ENCODE measurements around the gene IL20RA. TPM values are rescaled to one million over a fixed set of nuclear protein-coding genes. Genes with fewer than 3 reads are reported as not detected.
"Not testable (repeated sequence)": the region's sequence is repeated elsewhere in the genome, so short reads cannot be mapped to it uniquely, and the experiment has no call there.

IL20RA gene
- total and polyA plus RNA-seq, 9 donors: 16.0 to 38.7 (median 23.5) TPM

DNA sequence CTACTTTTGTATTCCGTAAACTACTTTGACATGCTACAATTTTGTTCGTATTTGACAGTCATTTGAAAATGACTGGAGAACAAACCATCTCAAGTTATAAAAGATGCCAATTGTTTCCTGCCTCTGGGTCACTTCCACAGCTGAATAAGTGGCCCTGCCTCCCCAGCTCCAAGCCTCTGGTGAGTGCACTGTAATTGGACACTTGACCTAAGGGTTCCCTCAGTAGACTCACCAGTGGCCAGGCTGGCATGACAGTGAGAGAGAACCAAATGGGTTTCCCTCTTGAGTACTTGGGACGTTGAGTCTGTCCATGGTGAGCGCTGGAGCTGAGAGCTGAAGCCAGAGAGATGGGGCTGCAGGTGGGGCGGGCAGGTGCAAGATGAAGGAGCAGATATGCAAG, 65.6 kb downstream of the IL20RA start:
- H3K4me1 ChIP-seq (ENCODE audit: control insufficient read depth, insufficient read depth, low read length): no peaks in the 10 kb centered on the region
- H3K27ac ChIP-seq (ENCODE audit: low read length): no peak overlapping the region
- H3K9me3 ChIP-seq (replicated peaks; ENCODE audit: control insufficient read depth, low read depth, low read length): no peaks in the 10 kb centered on the region
- peaks cover 2% of the 10 kb centered on the region for H3K27me3 ChIP-seq (ENCODE audit: control insufficient read depth, insufficient read depth, low read length)
- H3K36me3 ChIP-seq (ENCODE audit: control insufficient read depth, insufficient read depth, low read length): no peaks in the 10 kb centered on the region
- no peak for DNase-seq
- 81% methylated on average over 4 of the region's 5 CpGs for WGBS (ENCODE audit: insufficient coverage)
- no peak overlapping the region for H3K4me3 ChIP-seq (ENCODE audit: low read length)

DNA sequence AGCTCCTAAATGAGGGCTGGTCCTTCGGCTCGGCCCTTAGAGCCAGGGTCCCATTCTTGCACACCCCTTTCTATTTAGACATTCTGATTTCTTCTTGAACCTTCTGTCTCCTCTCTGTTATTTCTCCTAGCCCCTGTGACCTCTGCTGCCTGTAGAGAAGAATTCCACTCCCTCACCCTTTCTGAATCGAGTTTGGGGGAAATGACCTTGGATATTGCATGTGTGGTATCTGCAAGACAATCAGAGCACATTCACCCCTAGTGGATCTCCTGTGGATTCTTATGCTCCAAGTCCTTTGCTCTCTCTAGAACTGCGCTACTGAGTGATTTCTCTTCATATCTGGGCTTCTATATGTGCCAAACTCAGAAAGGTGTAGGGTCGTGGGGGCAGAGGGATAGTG, 67.7 kb downstream of the IL20RA start:
- Histone ChIP-seq H3K4me3 (ENCODE audit: low read length) (no peak overlapping the region), H3K27ac (ENCODE audit: low read length) (no peak overlapping the region), H3K4me1 (ENCODE audit: control insufficient read depth, insufficient read depth, low read length) (no peaks in the 10 kb centered on the region), H3K36me3 (ENCODE audit: control insufficient read depth, insufficient read depth, low read length) (no peaks in the 10 kb centered on the region), H3K27me3 (ENCODE audit: control insufficient read depth, insufficient read depth, low read length) (peaks cover 2% of the 10 kb centered on the region), H3K9me3 (replicated peaks; ENCODE audit: control insufficient read depth, low read depth, low read length) (no peaks in the 10 kb centered on the region)
- no peak for DNase-seq
- 72% methylated on average over 2 of the region's 5 CpGs for whole genome bisulfite sequencing (ENCODE audit: insufficient coverage)

DNA sequence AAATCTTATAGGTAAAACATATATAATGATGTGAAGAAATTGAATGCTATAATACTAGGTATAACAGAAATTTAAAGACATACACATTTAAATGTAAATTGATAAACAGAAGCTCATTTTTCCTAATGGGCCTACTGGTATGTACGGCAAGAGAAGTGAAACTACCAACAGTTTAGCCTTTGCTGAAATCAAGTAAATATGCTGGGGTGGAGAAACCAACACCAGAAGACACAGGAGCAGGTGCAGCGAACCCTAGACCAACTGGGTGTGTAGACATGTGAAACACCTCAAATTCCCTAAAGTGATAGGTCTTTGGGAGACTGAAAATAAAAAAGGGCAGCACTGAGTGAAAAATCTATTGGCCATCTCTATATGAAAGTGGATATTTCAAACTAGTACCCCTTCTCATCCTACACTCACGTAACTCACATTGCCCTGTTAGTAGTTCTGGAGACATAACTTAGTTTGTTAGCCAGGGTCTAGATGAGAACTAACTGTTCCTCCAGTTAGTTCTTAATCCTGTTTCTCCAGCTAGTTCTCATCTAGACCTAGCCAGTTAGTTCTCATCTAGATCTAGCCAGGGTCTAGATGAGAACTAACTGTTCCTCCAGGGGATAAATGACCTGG, 69.6 kb downstream of the IL20RA start:
- H3K27ac ChIP-seq (ENCODE audit: low read length): no peak overlapping the region
- peaks cover 2% of the 10 kb centered on the region for H3K27me3 ChIP-seq (ENCODE audit: control insufficient read depth, insufficient read depth, low read length)
- no peak for DNase-seq
- no peaks in the 10 kb centered on the region for H3K4me1 ChIP-seq (ENCODE audit: control insufficient read depth, insufficient read depth, low read length)
- WGBS (ENCODE audit: insufficient coverage): 70% methylated on average over 2 of the region's 3 CpGs
- no peaks in the 10 kb centered on the region for H3K9me3 ChIP-seq (replicated peaks; ENCODE audit: control insufficient read depth, low read depth, low read length)
- H3K36me3 ChIP-seq (ENCODE audit: control insufficient read depth, insufficient read depth, low read length): no peaks in the 10 kb centered on the region
- no peak overlapping the region for H3K4me3 ChIP-seq (ENCODE audit: low read length)

DNA sequence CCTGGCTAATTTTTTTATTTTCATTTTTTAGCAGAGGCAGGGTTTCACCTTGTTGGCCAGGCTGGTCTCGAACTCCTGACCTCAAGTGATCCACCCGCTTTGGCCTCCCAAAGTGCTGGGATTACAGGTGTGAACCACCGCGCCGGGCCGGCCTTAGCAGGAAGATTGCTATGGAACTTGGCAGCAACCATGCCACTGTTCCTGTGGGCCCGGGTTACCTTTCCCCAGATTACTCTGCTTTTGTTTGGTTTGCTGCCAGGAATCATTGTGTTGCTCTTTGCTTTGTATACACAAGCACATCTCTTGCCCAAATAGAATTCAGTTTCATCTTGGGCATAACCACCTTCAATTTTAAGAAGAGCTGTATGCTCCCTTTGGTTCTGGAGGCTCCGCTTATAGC, 71.0 kb downstream of the IL20RA start:
- 96% methylated on average over 7 of the region's 8 CpGs for WGBS (ENCODE audit: insufficient coverage)
- not testable (repeated sequence) for H3K27me3 ChIP-seq (ENCODE audit: control insufficient read depth, insufficient read depth, low read length); H3K27ac ChIP-seq (ENCODE audit: low read length); H3K4me3 ChIP-seq (ENCODE audit: low read length); H3K9me3 ChIP-seq (replicated peaks; ENCODE audit: control insufficient read depth, low read depth, low read length); H3K4me1 ChIP-seq (ENCODE audit: control insufficient read depth, insufficient read depth, low read length); DNase-seq; H3K36me3 ChIP-seq (ENCODE audit: control insufficient read depth, insufficient read depth, low read length)

DNA sequence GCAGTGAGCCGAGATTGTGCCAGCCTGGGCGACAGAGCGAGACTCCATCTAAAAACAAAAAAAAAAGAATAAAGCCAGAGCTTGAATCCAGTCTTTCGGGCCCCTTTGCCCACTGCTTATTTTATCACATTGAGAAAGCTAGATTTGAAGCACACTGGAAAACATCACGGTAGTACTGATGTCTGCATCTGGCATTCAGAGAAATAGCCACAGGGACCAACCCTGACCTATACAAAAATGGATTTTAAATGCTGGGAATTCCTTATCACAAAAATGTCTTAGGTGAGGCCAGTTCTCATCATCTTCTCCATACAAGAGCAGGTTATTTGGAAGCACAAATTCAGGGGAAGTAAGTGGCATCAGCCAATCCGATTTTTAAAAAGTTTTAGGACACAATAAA, 73.2 kb downstream of the IL20RA start:
- no peaks in the 10 kb centered on the region for H3K36me3 ChIP-seq (ENCODE audit: control insufficient read depth, insufficient read depth, low read length)
- no peaks in the 10 kb centered on the region for H3K27me3 ChIP-seq (ENCODE audit: control insufficient read depth, insufficient read depth, low read length)
- no peak overlapping the region for H3K4me3 ChIP-seq (ENCODE audit: low read length)
- H3K9me3 ChIP-seq (replicated peaks; ENCODE audit: control insufficient read depth, low read depth, low read length): no peaks in the 10 kb centered on the region
- DNase-seq: no peak
- WGBS (ENCODE audit: insufficient coverage): 100% methylated on average over 1 of the region's 6 CpGs
- no peak overlapping the region for H3K27ac ChIP-seq (ENCODE audit: low read length)
- no peaks in the 10 kb centered on the region for H3K4me1 ChIP-seq (ENCODE audit: control insufficient read depth, insufficient read depth, low read length)

DNA sequence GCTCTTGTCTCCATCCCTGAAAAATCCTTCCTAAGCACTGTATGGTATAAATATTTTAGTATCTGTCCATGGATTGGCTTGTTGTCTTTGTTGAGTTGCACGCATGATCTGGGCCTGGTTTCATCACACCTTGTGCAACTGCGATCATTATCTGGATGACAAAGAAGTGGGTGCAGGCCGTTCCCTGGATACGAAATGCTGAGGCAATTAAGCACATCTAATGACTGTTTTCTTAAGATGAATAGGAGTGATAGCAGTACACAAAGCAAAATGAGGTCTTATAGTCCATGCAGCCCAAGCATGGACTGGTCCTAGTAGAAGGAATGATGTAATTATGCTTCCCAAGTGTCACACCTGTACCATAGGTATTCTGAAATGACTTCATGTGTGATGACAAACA, 74.8 kb downstream of the IL20RA start:
- Histone ChIP-seq H3K4me3 (ENCODE audit: low read length) (no peak overlapping the region), H3K27me3 (ENCODE audit: control insufficient read depth, insufficient read depth, low read length) (no peaks in the 10 kb centered on the region), H3K4me1 (ENCODE audit: control insufficient read depth, insufficient read depth, low read length) (no peaks in the 10 kb centered on the region), H3K36me3 (ENCODE audit: control insufficient read depth, insufficient read depth, low read length) (no peaks in the 10 kb centered on the region), H3K9me3 (replicated peaks; ENCODE audit: control insufficient read depth, low read depth, low read length) (no peaks in the 10 kb centered on the region), H3K27ac (ENCODE audit: low read length) (no peak overlapping the region)
- 90% methylated on average over 4 of the region's 4 CpGs for WGBS (ENCODE audit: insufficient coverage)
- DNase-seq: no peak

DNA sequence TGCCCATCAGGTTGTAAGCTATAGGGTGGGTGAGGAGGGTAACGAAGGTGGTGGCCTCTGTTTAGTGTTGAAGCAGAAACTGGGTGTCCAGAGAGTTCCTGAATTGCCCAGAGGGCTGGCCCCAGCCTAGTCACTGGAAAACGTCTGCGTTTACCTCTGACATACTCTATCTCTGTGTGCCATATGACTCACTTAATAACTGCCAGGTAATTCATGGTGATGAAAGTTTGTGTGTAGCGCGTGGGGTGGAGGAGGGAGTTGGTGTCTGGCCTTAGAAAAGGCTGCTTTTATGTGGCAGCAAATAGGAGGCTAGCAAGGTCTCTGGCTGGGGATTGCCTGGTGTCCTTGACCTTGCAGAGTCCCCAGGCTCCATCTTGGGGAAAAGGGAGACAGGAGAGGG, 75.3 kb downstream of the IL20RA start:
- H3K36me3 ChIP-seq (ENCODE audit: control insufficient read depth, insufficient read depth, low read length): no peaks in the 10 kb centered on the region
- H3K4me3 ChIP-seq (ENCODE audit: low read length): no peak overlapping the region
- H3K27ac ChIP-seq (ENCODE audit: low read length): no peak overlapping the region
- no peaks in the 10 kb centered on the region for H3K9me3 ChIP-seq (replicated peaks; ENCODE audit: control insufficient read depth, low read depth, low read length)
- 73% methylated on average over 4 of the region's 5 CpGs for WGBS (ENCODE audit: insufficient coverage)
- no peaks in the 10 kb centered on the region for H3K4me1 ChIP-seq (ENCODE audit: control insufficient read depth, insufficient read depth, low read length)
- no peaks in the 10 kb centered on the region for H3K27me3 ChIP-seq (ENCODE audit: control insufficient read depth, insufficient read depth, low read length)
- no peak for DNase-seq

DNA sequence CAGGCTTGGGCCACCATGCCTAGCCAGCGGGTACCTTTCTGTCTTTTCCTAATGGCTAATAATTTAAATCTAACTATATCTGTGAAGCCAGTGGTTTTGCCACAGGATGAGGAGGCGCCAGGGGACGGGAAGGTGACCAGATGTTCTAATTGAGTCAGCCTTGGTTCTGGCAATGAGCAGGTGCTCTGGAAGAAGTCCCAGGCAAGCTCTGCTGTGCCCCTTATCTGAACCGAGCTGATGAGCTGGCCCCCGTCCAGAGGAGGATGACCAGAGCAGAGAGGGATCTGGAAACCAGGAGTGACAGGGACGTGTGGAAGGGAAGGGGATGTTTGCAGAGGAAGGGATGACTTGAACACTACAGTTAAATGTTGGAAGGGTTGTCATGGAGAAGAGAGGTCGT, 75.9 kb downstream of the IL20RA start:
- peak; percentile 33 for DNase-seq
- no peak overlapping the region for H3K27ac ChIP-seq (ENCODE audit: low read length)

DNA sequence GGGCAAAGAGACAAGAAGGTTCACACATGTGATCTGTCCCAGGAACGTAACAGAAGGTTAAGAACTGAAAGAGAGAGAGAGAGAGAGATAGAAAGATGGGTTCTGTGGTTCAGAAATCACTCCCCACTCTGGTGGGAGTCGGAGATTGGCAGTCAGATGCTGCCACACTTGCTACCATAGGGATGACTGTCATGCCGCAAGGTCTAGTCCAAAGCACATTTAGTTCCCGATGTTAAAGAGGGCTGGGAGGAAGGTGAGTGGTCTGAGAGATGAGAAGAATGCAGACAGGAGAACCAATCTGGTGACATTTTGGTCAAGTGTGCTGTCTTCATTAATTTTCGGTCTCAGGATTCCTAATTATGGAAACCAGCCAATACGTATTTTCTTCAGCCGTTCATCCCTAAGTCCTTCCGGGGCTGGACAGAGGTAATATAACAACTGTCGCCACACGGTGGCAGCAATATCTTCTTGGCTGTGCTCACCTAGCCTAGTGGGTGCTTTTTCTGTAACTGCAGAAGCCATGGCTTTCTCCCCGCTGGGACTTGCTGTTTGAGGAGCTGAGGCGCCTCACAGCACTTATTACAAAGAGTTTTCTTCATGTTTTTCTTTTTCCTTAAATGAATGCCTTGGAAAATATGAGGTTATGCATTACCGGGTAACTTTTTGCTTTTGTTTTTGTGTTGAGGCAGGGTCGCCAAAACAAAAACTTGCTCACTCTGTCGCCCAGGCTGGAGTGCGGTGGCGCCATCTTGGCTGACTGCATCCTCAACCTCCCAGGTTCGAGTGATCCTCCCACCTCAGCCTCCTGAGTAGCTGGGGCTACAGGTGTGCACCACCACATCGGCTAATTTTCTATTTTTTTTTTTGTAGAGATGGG, 76.7 kb downstream of the IL20RA start:
- Histone ChIP-seq H3K9me3 (replicated peaks; ENCODE audit: control insufficient read depth, low read depth, low read length) (no peaks in the 10 kb centered on the region), H3K36me3 (ENCODE audit: control insufficient read depth, insufficient read depth, low read length) (no peaks in the 10 kb centered on the region), H3K27ac (ENCODE audit: low read length) (no peak overlapping the region), H3K27me3 (ENCODE audit: control insufficient read depth, insufficient read depth, low read length) (no peaks in the 10 kb centered on the region), H3K4me1 (ENCODE audit: control insufficient read depth, insufficient read depth, low read length) (no peaks in the 10 kb centered on the region), H3K4me3 (ENCODE audit: low read length) (no peak overlapping the region)
- peak; percentile 71 for DNase-seq
- WGBS (ENCODE audit: insufficient coverage): 53% methylated on average over 13 of the region's 19 CpGs

More for the DNA sequence above, 75.9 kb downstream of the IL20RA start:
- no peaks in the 10 kb centered on the region for H3K4me1 ChIP-seq (ENCODE audit: control insufficient read depth, insufficient read depth, low read length)
- no peaks in the 10 kb centered on the region for H3K9me3 ChIP-seq (replicated peaks; ENCODE audit: control insufficient read depth, low read depth, low read length)
- H3K36me3 ChIP-seq (ENCODE audit: control insufficient read depth, insufficient read depth, low read length): no peaks in the 10 kb centered on the region
- WGBS (ENCODE audit: insufficient coverage): 53% methylated on average over 5 of the region's 7 CpGs
- no peaks in the 10 kb centered on the region for H3K27me3 ChIP-seq (ENCODE audit: control insufficient read depth, insufficient read depth, low read length)
- no peak overlapping the region for H3K4me3 ChIP-seq (ENCODE audit: low read length)

DNA sequence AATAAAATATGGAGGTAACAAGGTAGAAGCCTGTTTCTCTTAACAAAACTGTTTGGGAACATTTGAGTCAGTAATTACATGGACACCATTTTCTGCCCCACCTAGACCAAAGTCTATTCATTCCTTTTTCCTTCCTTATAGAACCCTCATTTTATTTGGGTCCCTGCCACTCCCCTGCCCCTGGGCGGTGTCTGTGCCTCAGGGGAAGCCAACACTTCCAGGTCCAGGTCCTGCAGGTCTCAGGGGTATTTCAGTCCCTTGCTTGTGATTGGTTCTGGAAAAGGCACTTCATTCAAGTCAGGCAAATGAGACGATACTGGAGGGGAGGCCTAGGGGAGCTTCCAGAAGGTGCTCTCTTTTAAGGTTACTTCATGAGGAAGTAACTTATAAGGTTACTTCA, 80.4 kb downstream of the IL20RA start:
- no peak overlapping the region for H3K27ac ChIP-seq (ENCODE audit: low read length)

More for the DNA sequence above, 80.4 kb downstream of the IL20RA start:
- no CpG with 5 or more reads among the region's 2 CpGs for WGBS (ENCODE audit: insufficient coverage)
- H3K4me1 ChIP-seq (ENCODE audit: control insufficient read depth, insufficient read depth, low read length): peaks cover 3% of the 10 kb centered on the region
- no peak overlapping the region for H3K4me3 ChIP-seq (ENCODE audit: low read length)
- no peaks in the 10 kb centered on the region for H3K9me3 ChIP-seq (replicated peaks; ENCODE audit: control insufficient read depth, low read depth, low read length)
- H3K36me3 ChIP-seq (ENCODE audit: control insufficient read depth, insufficient read depth, low read length): no peaks in the 10 kb centered on the region
- DNase-seq: no peak
- H3K27me3 ChIP-seq (ENCODE audit: control insufficient read depth, insufficient read depth, low read length): no peaks in the 10 kb centered on the region
